GDM1 (cell line): ENCODE results near the gene ITIH2.
"Not testable (repeated sequence)": the region's sequence is repeated elsewhere in the genome, so short reads cannot be mapped to it uniquely, and the experiment has no call there.

Experiments used
- DNase-seq: peaks from one replicate; lab custom pipeline; 2025; lab: John Stamatoyannopoulos, UW

Gene ITIH2

GRCh38 chr10:7697426-7697825 is 5.7 kb upstream of the ITIH2 start:
- no peak for DNase-seq

GRCh38 chr10:7700577-7701125 is 2.5 kb upstream of the ITIH2 start:
- DNase-seq, result no peak

GRCh38 chr10:7701158-7701742 is 1.9 kb upstream of the ITIH2 start:
- DNase-seq, result no peak

GRCh38 chr10:7702288-7702812 is 766 bp upstream of the ITIH2 start:
- DNase-seq, result no peak

GRCh38 chr10:7704071-7705016 is 1.2 kb downstream of the ITIH2 start:
- no peak for DNase-seq

GRCh38 chr10:7705341-7705740 is 2.2 kb downstream of the ITIH2 start:
- no peak for DNase-seq

GRCh38 chr10:7706534-7707073 is 3.5 kb downstream of the ITIH2 start:
- no peak for DNase-seq

- DNase-seq, result no peak
Observed at GRCh38 chr10:7707102-7707501, 4.0 kb downstream of the ITIH2 start.

GRCh38 chr10:7707858-7708622 is 4.9 kb downstream of the ITIH2 start:
- DNase-seq, result no peak

GRCh38 chr10:7708832-7709231 is 5.7 kb downstream of the ITIH2 start:
- no peak for DNase-seq

GRCh38 chr10:7710446-7710845 is 7.3 kb downstream of the ITIH2 start:
- DNase-seq, result no peak

GRCh38 chr10:7711075-7711474 is 8.0 kb downstream of the ITIH2 start:
- not testable (repeated sequence) for DNase-seq

GRCh38 chr10:7715515-7715914 is 12.4 kb downstream of the ITIH2 start:
- DNase-seq, result no peak

GRCh38 chr10:7717767-7718166 is 14.7 kb downstream of the ITIH2 start:
- DNase-seq, result no peak

- DNase-seq, result no peak
Observed at GRCh38 chr10:7718685-7719084, 15.6 kb downstream of the ITIH2 start.

GRCh38 chr10:7720478-7720877 is 17.4 kb downstream of the ITIH2 start:
- no peak for DNase-seq

- no peak for DNase-seq
Observed at GRCh38 chr10:7722927-7723529, 19.9 kb downstream of the ITIH2 start.

- no peak for DNase-seq
Observed at GRCh38 chr10:7734821-7735220, 31.7 kb downstream of the ITIH2 start.

- no peak for DNase-seq
Observed at GRCh38 chr10:7738536-7739407, 35.7 kb downstream of the ITIH2 start.

- no peak for DNase-seq
Observed at GRCh38 chr10:7744307-7744706, 41.2 kb downstream of the ITIH2 start.
